ENCODE measurements around the gene RNF113A. TPM values are rescaled to one million over a fixed set of nuclear protein-coding genes. Genes with fewer than 3 reads are reported as not detected.

Gene RNF113A
- total RNA-seq, 1 experiment from 2014 or later = 18.1 TPM

DNA sequence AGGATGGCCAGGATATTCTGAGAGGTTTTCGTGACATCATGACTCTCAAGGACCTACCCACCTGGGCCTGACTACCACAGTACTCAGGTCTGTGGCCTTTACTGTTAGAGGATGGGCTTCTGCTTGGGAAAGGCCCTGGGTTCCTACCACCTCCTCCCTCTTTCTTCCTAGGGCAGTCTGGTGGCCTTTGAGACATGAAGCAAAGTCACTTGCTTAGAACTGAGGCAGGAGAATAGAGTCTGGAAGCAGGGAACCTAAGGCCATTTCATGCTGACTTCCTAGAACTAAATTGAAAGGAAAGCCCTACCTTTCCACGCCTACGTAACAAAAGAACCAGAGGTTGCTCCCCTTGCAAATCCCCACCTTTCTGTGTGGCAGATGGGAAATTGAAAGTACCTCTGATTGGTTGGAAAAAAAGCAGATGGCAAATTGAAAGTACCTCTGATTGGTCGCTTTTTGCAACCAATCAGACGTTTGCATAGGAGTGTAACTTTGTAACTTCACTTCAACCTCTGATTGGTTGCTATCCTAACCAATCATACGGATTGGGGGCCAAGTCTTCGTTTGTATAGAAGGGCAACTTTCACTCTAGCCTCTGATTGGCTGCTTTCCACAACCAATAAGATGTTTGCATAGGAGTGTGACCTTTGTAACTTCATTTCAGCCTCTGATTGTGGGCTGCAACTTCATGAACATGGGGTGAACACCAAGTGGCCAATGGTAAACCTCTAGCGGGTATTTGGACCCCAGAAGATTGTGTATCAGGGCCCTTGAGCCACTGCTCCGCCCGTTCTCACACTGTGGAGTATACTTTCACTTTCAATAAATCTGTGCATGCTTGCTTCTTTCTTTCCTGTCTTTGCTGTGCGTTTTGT, 14.3 kb upstream of the RNF113A start:
- ChIA-PET POLR2A (ENCODE audit: low non-redundant PET) (no interaction called here), CTCF (no interaction called here)
- Histone ChIP-seq H3K27ac (ENCODE audit: low read depth, low read length, poor library complexity, severe bottlenecking) (no peak overlapping the region), H3K4me1 (ENCODE audit: insufficient read depth, low read length, poor library complexity, severe bottlenecking) (no peaks in the 10 kb centered on the region), H3K9me3 (ENCODE audit: low read depth, low read length, poor library complexity, severe bottlenecking) (no peaks in the 10 kb centered on the region), H3K27me3 (replicated peaks; ENCODE audit: insufficient read depth, low read depth, low read length, poor library complexity) (no peaks in the 10 kb centered on the region), H3K36me3 (ENCODE audit: insufficient read depth, low read length, poor library complexity, severe bottlenecking) (no peaks in the 10 kb centered on the region), H3K4me3 (ENCODE audit: low read depth, low read length, poor library complexity, severe bottlenecking) (no peak overlapping the region)
- peak; percentile 47 for DNase-seq (ENCODE audit: low spot score)
- TF ChIP-seq, protein P1, sequence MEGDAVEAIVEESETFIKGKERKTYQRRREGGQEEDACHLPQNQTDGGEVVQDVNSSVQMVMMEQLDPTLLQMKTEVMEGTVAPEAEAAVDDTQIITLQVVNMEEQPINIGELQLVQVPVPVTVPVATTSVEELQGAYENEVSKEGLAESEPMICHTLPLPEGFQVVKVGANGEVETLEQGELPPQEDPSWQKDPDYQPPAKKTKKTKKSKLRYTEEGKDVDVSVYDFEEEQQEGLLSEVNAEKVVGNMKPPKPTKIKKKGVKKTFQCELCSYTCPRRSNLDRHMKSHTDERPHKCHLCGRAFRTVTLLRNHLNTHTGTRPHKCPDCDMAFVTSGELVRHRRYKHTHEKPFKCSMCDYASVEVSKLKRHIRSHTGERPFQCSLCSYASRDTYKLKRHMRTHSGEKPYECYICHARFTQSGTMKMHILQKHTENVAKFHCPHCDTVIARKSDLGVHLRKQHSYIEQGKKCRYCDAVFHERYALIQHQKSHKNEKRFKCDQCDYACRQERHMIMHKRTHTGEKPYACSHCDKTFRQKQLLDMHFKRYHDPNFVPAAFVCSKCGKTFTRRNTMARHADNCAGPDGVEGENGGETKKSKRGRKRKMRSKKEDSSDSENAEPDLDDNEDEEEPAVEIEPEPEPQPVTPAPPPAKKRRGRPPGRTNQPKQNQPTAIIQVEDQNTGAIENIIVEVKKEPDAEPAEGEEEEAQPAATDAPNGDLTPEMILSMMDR (conservative IDR thresholded peaks at IDR 0.05; ENCODE audit: low read depth, low read length) = no peak
- TF ChIP-seq EZH2 (IDR thresholded peaks at IDR 0.05; ENCODE audit: borderline replicate concordance, low read depth, low read length, poor library complexity, severe bottlenecking) = no peak
- intact Hi-C loops (cut with micrococcal nuclease; ENCODE audit: unreplicated experiment) = no loop called here
- no TSS peak for BruUV-seq (replicated peaks)

DNA sequence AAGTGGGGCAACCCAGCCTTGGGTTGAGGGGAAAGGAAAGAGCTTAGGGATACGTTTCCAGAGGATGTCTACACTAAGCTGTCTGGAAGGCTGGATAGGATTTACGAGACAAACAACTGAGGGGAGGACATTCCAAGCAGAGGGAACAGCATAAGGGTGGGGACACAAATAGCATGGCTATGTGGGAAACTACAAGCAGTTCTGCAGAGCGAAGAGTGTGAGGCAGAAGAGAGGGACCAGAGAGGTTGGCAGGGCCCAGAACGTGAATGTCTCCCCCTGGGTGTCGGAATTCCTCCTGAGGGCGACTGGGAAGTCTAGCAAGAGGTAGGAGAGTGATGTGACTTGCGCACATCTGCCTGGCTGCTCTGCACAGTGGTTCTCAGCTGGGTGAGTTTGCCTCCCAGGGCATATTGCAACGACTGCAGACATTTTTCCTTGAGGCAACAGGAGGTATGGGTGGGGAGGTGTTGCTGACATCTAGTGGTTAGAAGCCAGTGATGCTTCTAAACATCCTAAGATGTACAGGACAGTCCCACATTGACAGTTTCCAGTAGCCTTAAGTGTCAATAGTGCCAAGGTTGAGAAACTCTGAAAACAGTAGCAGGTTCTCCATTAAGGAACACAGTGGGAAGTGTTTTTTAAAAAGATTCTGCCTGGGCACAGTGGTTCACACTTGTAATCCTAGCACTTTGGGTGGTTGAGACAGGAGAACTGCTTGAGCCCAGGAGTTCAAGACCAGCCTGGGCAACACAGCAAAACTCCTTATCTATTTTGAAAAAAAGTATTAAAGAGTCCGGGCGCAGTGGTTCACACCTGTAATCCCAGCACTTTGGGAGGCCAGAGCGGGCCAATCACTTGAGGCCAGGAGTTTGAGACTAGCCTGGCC, 9.3 kb upstream of the RNF113A start:
- ChIA-PET CTCF (interaction anchor here (0.6 kb wide), 1 partner anchor 326 kb away, joined by 3 read pairs; no protein-coding TSS in a partner anchor), POLR2A (ENCODE audit: low non-redundant PET) (no interaction called here)
- Histone ChIP-seq H3K9me3 (ENCODE audit: low read depth, low read length, poor library complexity, severe bottlenecking) (no peaks in the 10 kb centered on the region), H3K36me3 (ENCODE audit: insufficient read depth, low read length, poor library complexity, severe bottlenecking) (peaks cover 12% of the 10 kb centered on the region), H3K27ac (ENCODE audit: low read depth, low read length, poor library complexity, severe bottlenecking) (no peak overlapping the region), H3K4me1 (ENCODE audit: insufficient read depth, low read length, poor library complexity, severe bottlenecking) (no peaks in the 10 kb centered on the region), H3K4me3 (ENCODE audit: low read depth, low read length, poor library complexity, severe bottlenecking) (no peak overlapping the region), H3K27me3 (replicated peaks; ENCODE audit: insufficient read depth, low read depth, low read length, poor library complexity) (no peaks in the 10 kb centered on the region)
- TF ChIP-seq EZH2 (IDR thresholded peaks at IDR 0.05; ENCODE audit: borderline replicate concordance, low read depth, low read length, poor library complexity, severe bottlenecking) = no peak
- TF ChIP-seq, protein P1 (conservative IDR thresholded peaks at IDR 0.05; ENCODE audit: low read depth, low read length) = peak; percentile 69
- BruUV-seq (replicated peaks) = no TSS peak
- intact Hi-C loops (cut with micrococcal nuclease; ENCODE audit: unreplicated experiment) = loop anchor here (2.0 kb wide), 1 partner anchor 364 kb away; no protein-coding TSS in a partner anchor
- peak; percentile 66 for DNase-seq (ENCODE audit: low spot score)

DNA sequence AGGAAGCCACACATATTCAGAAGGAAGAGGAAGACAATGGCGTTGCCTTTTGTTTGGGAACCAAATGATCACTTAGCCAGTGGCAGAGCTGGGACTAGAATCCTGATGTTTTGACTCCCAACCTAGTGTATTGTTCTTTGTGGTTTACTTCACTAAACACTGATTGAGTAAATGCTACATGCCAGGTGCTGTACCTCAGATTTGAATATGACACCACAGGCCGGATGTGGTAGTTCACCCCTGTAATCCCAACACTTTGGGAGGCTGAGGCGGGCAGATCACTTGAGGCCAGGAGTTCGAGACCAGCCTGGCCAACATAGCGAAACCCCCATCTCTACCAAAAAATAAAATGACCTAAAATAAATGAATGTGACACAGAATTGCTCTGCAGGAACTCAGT, 8.5 kb upstream of the RNF113A start:
- Histone ChIP-seq H3K36me3 (ENCODE audit: insufficient read depth, low read length, poor library complexity, severe bottlenecking) (peaks cover 17% of the 10 kb centered on the region), H3K4me3 (ENCODE audit: low read depth, low read length, poor library complexity, severe bottlenecking) (no peak overlapping the region), H3K27me3 (replicated peaks; ENCODE audit: insufficient read depth, low read depth, low read length, poor library complexity) (no peaks in the 10 kb centered on the region), H3K4me1 (ENCODE audit: insufficient read depth, low read length, poor library complexity, severe bottlenecking) (no peaks in the 10 kb centered on the region), H3K27ac (ENCODE audit: low read depth, low read length, poor library complexity, severe bottlenecking) (no peak overlapping the region), H3K9me3 (ENCODE audit: low read depth, low read length, poor library complexity, severe bottlenecking) (no peaks in the 10 kb centered on the region)
- BruUV-seq (replicated peaks) = no TSS peak
- no peak for TF ChIP-seq EZH2 (IDR thresholded peaks at IDR 0.05; ENCODE audit: borderline replicate concordance, low read depth, low read length, poor library complexity, severe bottlenecking)
- TF ChIP-seq, protein P1 (conservative IDR thresholded peaks at IDR 0.05; ENCODE audit: low read depth, low read length) = no peak
- ChIA-PET CTCF (interaction anchor here (0.6 kb wide), 1 partner anchor 325 kb away, joined by 3 read pairs; no protein-coding TSS in a partner anchor), POLR2A (ENCODE audit: low non-redundant PET) (no interaction called here)
- intact Hi-C loops (cut with micrococcal nuclease; ENCODE audit: unreplicated experiment) = loop anchor here (2.0 kb wide), 1 partner anchor 363 kb away; no protein-coding TSS in a partner anchor
- no peak for DNase-seq (ENCODE audit: low spot score)
